Heart left ventricle (tissue), 16 donors: Measurements from ENCODE around the gene WRAP73. TPM values are rescaled to one million over a fixed set of nuclear protein-coding genes. Genes with fewer than 3 reads are reported as not detected.

Experiments used
- ATAC-seq, 4 donors: fragments of 200-7000 bp; cut with Tn5 transposase; one replicate each; pipeline ENCODE4 v1.9.1; 2020 to 2022; ENCODE audit warnings: moderate library complexity in 4 of 4, mild to moderate bottlenecking in 3 of 4, moderate number of reproducible peaks in 1 of 4
- DNase-seq, 5 donors: peaks; one replicate each; pipeline ENCODE4 v3.0.0-alpha.2; 2020
- H3K27ac ChIP-seq, 12 donors: fragments of 200-600 bp; sonication (generic) in 4 of 12; one replicate each; pipeline versions ENCODE4 v1.5.0 to v1.8.0; 2016 to 2022; ENCODE audit warnings: mild to moderate bottlenecking in 2 of 12
- H3K27me3 ChIP-seq, 9 donors: fragments of 200-600 bp; sonication (generic) in 2 of 9; one replicate each; pipeline versions ENCODE4 v1.5.1 to v1.8.0; 2016 to 2022; ENCODE audit warnings: mild to moderate bottlenecking in 3 of 9
- H3K36me3 ChIP-seq, 9 donors: fragments of 200-600 bp; sonication (generic) in 2 of 9; one replicate each; pipeline versions ENCODE4 v1.5.0 to v1.8.0; 2018 to 2022; ENCODE audit warnings: mild to moderate bottlenecking in 2 of 9
- H3K4me1 ChIP-seq, 12 donors: fragments of 200-600 bp; sonication (generic) in 4 of 12; one replicate each; pipeline versions ENCODE4 v1.5.0 to v1.8.0; 2016 to 2022; ENCODE audit warnings: mild to moderate bottlenecking in 3 of 12
- H3K4me3 ChIP-seq, 12 donors: fragments of 200-600 bp; sonication (generic) in 4 of 12; one replicate each; pipeline versions ENCODE4 v1.5.0 to v1.8.0; 2017 to 2022; ENCODE audit warnings: mild to moderate bottlenecking in 9 of 12, moderate library complexity in 4 of 12
- H3K9me3 ChIP-seq, 12 donors: fragments of 200-600 bp; sonication (generic) in 4 of 12; one replicate each; pipeline versions ENCODE4 v1.5.0 to v1.8.0; 2016 to 2022; ENCODE audit warnings: mild to moderate bottlenecking in 1 of 12
- CTCF ChIP-seq, 12 donors: fragments of 200-600 bp; sonication (generic) in 4 of 12; IDR thresholded peaks; one replicate each; pipeline versions ENCODE4 v1.5.0 to v1.8.0; 2018 to 2022; ENCODE audit warnings: antibody characterized with exemption in 12 of 12, mild to moderate bottlenecking in 5 of 12
- POLR2A ChIP-seq, 2 donors: fragments of 450-650 bp; IDR thresholded peaks; one replicate each; pipeline ENCODE4 v1.6.1; 2017; ENCODE audit warnings: antibody characterized with exemption in 2 of 2, mild to moderate bottlenecking in 2 of 2, moderate library complexity in 2 of 2
- WGBS, 4 donors: extraction: QIAGEN DNeasy Blood & Tissue Kit in 2 of 4; methylation state at CpG; one replicate each; pipeline versions ENCODE4 v1.1.5 to v1.1.7; 2013 to 2018; 5-methylcytosine and 5-hydroxymethylcytosine counted together
- intact Hi-C, 10 donors: fragments of 100-400 bp; cut with DNase I; formaldehyde crosslinking; loops; one replicate each; pipeline versions ENCODE4 v1.11.1 to v1.14.2; 2022
- polyA plus RNA-seq, 2 donors: library from polyadenylated mRNA; stranded (reverse); fragments of 200-250 nt; gene quantifications; one replicate each; pipeline ENCODE4 v1.2.3, GENCODE V29; 2013
- total RNA-seq, 9 donors: library from RNA; depleted of rRNA in 2 of 9; stranded (reverse); fragments of >200 nt in 2 of 9; fragmentation: NEBNext Ultra II Directional in 3 of 9; extraction: Animal tissue kit (Norgen Biotek cat#: 25700) in 3 of 9; gene quantifications; one replicate each; pipeline versions ENCODE4 v1.1.0 to v1.2.4, GENCODE V29; 2016 to 2023
- donor health status: ischemic (EF 13 %, LVEDD 7.1; RV severe dilation, severe dysfunction).
- donor health status: healthy with polysubstance abuse.
- donor health status: DM: no; HTN: yes; CAD: no.
- donor health status: DM: no; HTN: no; CAD: no.
- donor health status: ischemic (EF 25% LVEDD 6.9; RV normal size, moderate dysfunction).
- donor health status: ischemic (EF 25% LVEDD 5.7; RV mildly dilated, moderate dysfunction).
- donor health status: healthy.
- donor health status: DM: yes; HTN: yes; CAD: no.
- donor health status: ischemic (EF 35%, LVEDD 5.7; RV mildly dilated, moderate dysfunction).
- donor health status: nonischemic (EF 11% LVEDD 7.7; RV severe dilation, severe dysfunction).
- donor health status: DM: yes; HTN: yes; CAD: no.
- donor health status: PGD.
- donor health status: ischemic (EF 29% LVEDD 5.4; RV normal size, mild dysfunction).
- donor health status: nonischemic (EF 23%, LVEDD 6.1; RV moderate dilation, normal function).

Gene WRAP73
- total and polyA plus RNA-seq, 11 donors: 8.5 to 21.6 (median 11.3) TPM

- WGBS, 4 donors: 92 to 96% (median 95%) methylated on average over 10 to 23 of the region's 25 CpGs
- intact Hi-C loops: loop anchor here in 1 of 10 donors (10.0 kb wide), 1 partner anchor 81 kb away; no protein-coding TSS in a partner anchor
- H3K4me1 ChIP-seq: peaks cover 0 to 11% (median 5%) of the 10 kb centered on the region in 12 donors
Observed at GRCh38 chr1:3644273-3644672, 5.6 kb downstream of the WRAP73 start.

GRCh38 chr1:3642919-3643675 is 6.8 kb downstream of the WRAP73 start:
- WGBS, 4 donors: 90 to 93% (median 91%) methylated on average over 39 to 42 of the region's 43 CpGs
- H3K27me3 ChIP-seq: no peaks in the 10 kb centered on the region
- no peaks in the 10 kb centered on the region for H3K4me1 ChIP-seq
- H3K4me3 ChIP-seq: no peak overlapping the region
- TF ChIP-seq CTCF (IDR thresholded peaks at IDR 0.05) (no peak), POLR2A (IDR thresholded peaks at IDR 0.05) (no peak)
- H3K27ac ChIP-seq: no peak overlapping the region
- H3K36me3 ChIP-seq: peaks cover 0 to 78% (median 54%) of the 10 kb centered on the region in 9 donors
- ATAC-seq (no peak), DNase-seq (no peak)
- no peaks in the 10 kb centered on the region for H3K9me3 ChIP-seq
- intact Hi-C loops: loop anchor here in 1 of 10 donors (10.0 kb wide), 1 partner anchor 82 kb away; no protein-coding TSS in a partner anchor

More at GRCh38 chr1:3644273-3644672, 5.6 kb downstream of the WRAP73 start:
- Histone ChIP-seq H3K9me3 (no peaks in the 10 kb centered on the region), H3K27me3 (no peaks in the 10 kb centered on the region), H3K27ac (no peak overlapping the region), H3K36me3 (peaks cover 0 to 66% (median 43%) of the 10 kb centered on the region in 9 donors), H3K4me3 (no peak overlapping the region)
- no peak for TF ChIP-seq CTCF (IDR thresholded peaks at IDR 0.05)
- TF ChIP-seq POLR2A (IDR thresholded peaks at IDR 0.05): no peak
- no peak for ATAC-seq
- DNase-seq: no peak

DNA sequence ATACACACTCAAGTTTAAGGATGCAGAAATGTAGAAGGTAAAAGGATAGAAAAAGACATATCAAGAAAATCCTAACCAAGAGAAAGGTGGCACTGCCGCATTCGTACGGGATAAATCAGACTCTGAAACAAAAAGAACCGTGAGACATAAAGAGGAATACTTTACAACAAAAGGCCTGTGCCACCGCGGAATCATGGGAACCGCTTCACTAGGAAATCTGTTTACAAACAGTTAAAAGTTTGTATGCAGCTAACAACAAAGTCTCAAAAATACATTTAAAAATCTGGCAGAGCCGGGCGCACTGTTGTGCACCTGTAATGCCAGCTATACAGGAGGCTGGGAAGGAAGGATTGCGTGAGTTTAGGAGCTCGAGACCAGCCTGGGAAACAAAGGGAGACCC is 8.1 kb downstream of the WRAP73 start:
- Histone ChIP-seq H3K4me3 (no peak overlapping the region), H3K36me3 (peaks cover 0 to 81% (median 55%) of the 10 kb centered on the region in 9 donors), H3K9me3 (no peaks in the 10 kb centered on the region), H3K27me3 (no peaks in the 10 kb centered on the region), H3K27ac (no peak overlapping the region), H3K4me1 (no peaks in the 10 kb centered on the region)
- intact Hi-C loops: loop anchor here in 1 of 10 donors (10.0 kb wide), 1 partner anchor 83 kb away; no protein-coding TSS in a partner anchor
- DNase-seq: no peak
- no peak for ATAC-seq
- TF ChIP-seq CTCF (IDR thresholded peaks at IDR 0.05): no peak
- no peak for TF ChIP-seq POLR2A (IDR thresholded peaks at IDR 0.05)
- WGBS, 4 donors: 94 to 97% (median 96%) methylated on average over 11 of the region's 11 CpGs

DNA sequence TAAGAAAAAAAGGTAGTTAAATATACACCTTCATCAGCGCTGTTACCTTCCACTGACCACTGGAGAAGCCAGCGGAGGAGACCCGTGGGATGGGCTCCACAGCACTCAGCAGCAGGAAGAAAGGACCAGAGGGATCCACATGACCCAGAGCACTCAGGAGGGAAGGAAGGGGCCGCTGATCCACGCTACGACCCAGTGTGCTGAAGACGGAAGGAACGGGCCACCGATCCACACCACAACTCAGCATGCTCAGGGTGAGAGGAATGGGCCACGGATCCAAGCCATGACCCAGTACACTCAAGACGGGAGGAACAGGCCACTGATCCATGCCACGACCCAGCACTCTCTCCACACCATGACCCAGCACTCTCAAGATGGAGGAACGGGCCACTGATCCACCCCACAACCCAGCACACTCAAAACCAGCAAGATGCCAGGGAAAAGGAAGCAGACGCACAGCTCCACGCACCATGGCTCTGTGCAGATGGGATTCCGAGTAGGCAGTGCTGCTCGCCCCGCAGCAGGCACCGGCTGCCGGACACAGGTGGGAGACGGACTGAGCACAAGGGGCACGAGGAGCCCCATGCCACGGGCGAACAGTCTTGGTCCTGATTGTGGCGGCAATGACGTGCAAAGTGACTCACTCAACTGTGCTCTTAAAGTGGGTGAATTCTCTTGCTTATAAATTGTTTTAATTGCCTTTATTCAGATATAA is 8.7 kb downstream of the WRAP73 start:
- no peaks in the 10 kb centered on the region for H3K4me1 ChIP-seq
- WGBS, 4 donors: 94 to 97% (median 95%) methylated on average over 26 of the region's 26 CpGs
- DNase-seq (no peak), ATAC-seq (no peak)
- no peak overlapping the region for H3K4me3 ChIP-seq
- H3K36me3 ChIP-seq: peaks cover 0 to 81% (median 55%) of the 10 kb centered on the region in 9 donors
- no peaks in the 10 kb centered on the region for H3K27me3 ChIP-seq
- intact Hi-C loops: loop anchor here in 1 of 10 donors (10.0 kb wide), 1 partner anchor 84 kb away; no protein-coding TSS in a partner anchor
- H3K9me3 ChIP-seq: no peaks in the 10 kb centered on the region
- no peak overlapping the region for H3K27ac ChIP-seq
- no peak for TF ChIP-seq POLR2A (IDR thresholded peaks at IDR 0.05)
- no peak for TF ChIP-seq CTCF (IDR thresholded peaks at IDR 0.05)
